A204.1 (cell line): Measurements from ENCODE around the gene CDK13.
"Not testable (repeated sequence)": the region's sequence is repeated elsewhere in the genome, so short reads cannot be mapped to it uniquely, and the experiment has no call there.

Experiments used
- FAIRE-seq: peaks from 2 replicates; lab custom pipeline; 2012; peaks lifted over from hg19 to GRCh38; lab: Jason Lieb, UNC

CDK13 gene

DNA sequence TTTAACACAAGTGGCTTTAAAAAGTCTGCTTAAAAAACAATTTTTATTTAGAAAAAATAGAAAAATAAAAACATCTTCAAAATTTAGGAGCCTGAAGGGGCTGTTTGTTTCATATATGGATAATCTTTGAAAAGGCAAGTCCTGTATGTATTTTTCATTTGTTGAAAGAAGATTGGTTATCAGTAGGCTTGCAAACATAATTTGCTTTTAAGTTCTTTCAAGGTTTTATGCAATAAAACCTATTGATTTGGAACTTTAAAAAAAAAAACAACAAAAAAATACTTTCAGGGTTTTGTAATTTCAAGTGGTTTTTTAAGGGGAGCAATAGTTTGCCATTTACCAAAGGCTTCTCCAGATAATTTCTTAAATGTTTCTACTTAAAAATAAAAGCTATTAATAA, 148.8 kb downstream of the CDK13 start:
- peak; percentile 40 for FAIRE-seq

DNA sequence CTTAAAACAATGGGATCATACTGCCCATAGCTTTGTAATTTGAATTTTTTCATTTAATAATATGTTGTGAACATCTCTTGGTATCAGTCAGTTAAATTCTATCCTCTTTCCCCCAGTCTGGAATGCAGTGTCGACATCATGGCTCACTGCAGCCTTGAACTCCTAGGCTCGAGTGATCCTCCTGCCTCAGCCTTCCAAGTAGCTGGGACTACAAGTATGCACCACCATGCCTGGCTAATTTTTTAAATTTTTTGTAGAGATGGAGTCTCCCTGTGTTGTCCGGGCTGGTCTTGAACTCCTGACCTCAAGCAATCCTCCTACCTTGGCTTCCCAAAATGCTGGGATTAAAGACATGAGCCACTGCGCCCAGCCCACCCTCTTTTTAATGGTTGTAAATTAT, 149.8 kb downstream of the CDK13 start:
- no peak for FAIRE-seq

DNA sequence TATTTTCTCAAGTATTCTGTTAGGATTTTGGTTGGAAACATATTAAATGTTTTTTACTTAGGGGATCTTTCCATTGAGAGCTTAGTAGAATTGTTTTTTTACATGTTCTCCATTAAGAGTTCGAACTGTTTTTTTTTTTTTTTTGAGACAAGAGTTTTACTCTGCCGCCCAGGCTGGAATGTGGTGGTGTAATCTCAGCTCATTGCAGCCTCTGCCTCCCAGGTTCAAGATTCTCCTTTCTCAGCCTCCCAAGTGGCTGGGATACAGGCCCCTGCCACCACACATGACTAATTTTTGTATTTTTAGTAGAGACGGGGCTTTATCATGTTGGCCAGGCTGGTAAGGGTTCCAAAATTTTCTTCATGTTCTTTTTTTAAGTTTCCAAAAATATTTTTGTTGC, 151.1 kb downstream of the CDK13 start:
- FAIRE-seq: no peak

DNA sequence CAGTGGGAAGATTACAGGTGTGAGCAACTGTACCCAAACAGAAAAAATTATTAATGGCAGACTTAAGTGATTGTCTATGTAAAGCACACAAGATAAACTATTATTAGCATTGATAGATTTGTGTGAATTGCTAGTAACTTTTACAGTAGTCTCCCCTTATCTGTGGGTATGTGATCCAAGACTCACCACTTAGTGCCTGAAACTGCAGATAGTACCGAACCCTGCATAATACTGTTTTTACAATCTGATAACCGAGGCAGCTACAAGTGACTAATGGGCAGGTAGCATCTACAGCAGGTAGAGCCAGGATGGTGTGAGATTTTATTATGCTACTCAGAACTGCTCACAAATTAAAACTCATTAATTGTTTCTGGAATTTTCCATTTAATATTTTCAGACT, 152.8 kb downstream of the CDK13 start:
- FAIRE-seq: no peak

DNA sequence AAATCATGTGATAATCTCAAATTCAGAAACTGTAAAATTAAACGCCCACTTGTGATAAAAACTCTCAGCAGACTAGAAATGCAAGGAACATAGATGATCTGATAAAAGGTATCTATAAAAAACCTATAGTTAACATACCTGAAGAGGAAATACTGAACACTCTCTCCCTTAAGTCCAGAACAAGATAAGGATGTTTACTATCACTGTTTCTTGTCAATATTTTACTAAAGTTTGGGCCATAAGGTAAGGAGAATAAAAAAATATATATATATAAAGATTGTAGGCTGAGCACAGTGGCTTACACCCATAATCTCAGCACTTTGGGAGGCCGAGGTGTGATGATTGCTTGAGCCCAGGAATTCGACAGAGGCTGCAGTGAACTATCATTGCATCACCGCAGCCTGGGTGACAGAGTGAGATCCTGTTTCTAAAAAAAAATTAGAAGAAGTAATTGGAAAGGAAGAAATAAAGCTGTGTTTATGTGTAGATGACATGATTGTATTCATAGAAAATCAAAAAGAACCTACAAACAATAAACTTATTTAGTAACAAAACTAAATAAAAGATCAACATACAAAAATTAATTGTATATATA, 155.9 kb downstream of the CDK13 start:
- no peak for FAIRE-seq

DNA sequence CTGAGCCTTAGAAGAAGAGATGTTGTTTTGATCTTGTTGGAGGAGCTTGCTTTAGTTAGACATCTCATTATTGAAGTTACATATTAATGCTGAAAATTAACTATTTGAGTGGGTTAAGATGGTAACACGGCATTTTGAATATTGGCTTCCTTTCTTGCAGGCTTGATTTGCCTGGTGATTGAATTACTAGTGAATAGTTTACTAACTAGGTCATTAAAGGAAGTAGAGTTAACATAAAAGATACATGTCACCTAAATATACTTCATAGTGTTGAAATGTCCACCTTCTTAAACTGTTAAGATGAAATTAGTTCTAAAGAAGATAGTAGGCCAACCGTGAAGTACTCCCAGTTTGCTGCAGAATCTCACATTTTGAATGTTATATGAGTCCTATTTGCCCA, 165.9 kb downstream of the CDK13 start:
- FAIRE-seq: no peak

DNA sequence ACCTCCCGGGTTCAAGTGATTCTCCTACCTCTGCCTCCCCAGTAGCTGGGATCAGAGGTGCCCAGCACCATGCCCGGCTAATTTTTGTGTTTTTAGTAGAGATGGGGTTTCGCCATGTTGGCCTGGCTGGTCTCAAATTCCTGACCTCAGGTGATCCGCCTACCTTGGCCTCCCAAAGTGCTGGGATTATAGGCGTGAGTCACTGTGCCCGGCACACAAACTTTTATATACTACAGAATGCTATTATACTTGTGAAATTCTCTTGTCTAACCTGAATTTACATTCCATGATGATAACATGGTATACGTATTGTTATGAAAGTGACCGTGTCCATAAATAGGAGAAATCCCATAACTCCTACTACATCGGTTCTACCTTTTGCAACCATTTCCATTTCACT, 167.1 kb downstream of the CDK13 start:
- FAIRE-seq: not testable (repeated sequence)

DNA sequence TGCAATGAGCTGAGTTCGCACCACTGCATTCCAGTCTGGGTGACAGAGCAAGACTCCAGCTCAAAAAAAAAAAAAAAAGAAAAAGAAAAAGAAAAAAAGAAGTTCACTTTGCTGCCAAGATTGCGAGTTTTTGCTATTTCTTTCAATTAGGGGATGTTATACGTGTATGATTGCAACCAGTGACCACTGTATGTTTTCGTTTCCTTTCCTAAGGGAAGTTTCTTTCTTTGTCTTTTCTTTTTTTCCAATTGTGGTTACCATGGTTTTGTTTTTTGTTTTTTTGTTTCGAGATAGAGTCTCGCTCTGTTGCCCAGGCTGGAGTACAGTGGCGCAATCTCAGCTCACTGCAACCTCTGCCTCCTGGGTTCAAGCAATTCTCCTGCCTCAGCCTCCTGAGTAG, 168.1 kb downstream of the CDK13 start:
- FAIRE-seq: not testable (repeated sequence)

DNA sequence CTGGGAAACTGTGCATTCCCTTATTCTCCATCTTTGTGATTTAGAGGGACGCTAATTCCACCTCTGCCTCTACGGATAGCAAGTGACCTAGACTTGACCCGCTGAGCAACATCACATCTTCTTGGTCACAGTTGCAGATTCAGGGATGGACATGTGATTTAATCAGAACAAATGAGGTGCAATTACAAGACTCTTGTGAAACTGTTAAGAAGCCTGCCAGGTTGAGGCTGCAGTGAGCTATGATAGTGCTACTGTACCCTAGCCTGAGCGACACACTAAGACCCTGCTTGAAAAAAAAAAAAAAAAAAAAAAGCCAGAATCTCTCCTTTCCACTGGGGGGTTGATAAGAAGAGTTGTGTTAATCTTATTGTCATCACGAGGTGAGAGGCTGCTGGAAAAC, 170.0 kb downstream of the CDK13 start:
- no peak for FAIRE-seq

DNA sequence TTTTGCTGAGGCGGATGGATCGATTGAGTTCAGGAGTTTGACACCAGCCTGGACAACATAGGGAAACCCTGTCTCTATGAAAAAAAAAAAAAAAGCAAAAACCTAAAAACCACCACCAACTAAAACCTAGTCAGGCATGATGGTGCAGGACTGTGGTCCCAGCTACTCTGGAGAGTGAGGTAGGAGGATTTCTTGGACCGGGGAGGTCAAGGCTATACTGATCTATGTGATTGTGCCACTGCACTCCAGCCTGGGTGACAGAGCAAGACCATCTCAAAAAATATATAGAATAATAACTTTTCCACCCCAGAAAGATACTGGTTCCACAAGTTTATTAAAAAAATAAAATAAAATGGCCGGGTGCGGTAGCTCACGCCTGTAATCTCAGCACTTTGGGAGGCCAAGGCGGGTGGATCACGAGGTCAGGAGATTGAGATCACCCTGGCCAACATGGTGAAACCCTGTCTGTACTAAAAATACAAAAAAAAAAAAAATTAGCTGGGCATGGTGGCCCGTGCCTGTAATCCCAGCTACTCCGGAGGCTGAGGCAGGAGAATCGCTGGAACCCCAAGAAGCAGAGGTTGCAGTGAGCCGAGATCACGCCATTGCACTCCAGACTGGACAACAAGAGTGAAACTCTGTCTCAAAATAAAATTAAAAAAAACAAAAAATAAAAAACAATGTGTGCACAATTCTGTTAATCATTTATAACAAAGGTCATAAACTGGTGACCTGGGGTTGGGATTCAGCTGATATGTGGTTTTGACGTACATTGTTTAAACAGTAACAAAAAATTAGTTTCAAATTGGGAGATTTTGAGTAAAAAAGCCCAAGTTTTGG, 172.3 kb downstream of the CDK13 start:
- not testable (repeated sequence) for FAIRE-seq

DNA sequence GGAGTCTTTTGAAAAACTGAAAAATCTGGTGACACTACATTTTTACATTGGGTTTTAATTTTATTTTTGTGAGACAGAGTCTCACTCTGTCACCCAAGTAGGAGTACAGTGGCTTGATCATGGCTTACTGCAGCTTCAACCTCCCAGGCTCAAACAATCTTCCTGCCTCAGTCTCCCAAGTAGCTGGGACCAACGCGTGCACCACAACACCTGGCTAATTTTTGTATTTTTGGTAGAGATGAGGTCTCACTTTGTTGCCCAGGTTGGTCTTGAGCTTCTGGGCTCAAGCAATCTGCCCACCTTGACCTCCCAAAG, 172.8 kb downstream of the CDK13 start:
- FAIRE-seq: no peak

DNA sequence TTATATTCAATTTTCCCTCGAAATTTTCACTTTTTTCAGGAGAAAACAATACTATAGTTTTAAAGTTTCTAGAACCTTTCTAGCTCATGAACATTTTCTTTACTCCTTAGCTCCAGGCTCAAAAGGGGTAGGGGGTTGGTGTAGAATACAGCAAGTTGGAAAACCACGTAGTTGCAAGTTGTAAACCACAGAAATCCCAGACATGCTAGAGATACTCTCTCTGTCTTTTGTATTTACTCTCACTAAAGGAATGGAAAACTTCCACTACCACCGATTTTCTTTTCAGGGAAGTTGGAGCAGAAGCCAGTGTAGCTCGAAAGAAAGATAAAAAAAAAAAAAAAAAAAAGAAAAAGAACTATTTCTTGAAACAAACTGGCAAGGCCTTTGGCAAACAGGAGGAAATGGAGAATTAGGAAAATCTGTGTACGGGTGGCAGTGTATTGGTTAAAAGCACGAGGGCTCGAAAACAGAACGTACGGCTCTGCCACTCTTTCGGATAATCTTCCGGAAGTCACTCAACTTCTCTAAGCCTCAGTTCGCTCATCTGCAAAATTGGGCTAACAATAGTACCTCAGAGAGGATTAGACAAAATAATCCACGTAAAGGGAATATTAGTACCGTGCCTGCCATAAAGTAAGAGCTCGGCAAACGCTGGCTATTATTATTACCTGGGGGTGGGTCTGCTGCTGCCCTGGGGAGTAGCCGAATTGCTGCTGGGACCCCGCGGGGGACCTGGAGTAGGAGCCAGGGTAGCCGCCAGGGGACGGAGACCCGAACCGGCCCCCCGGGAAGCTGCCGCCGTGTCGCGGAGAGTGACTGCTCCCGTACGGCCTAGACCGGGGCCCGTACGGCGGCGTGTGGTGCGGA, 183.7 kb downstream of the CDK13 start:
- no peak for FAIRE-seq

DNA sequence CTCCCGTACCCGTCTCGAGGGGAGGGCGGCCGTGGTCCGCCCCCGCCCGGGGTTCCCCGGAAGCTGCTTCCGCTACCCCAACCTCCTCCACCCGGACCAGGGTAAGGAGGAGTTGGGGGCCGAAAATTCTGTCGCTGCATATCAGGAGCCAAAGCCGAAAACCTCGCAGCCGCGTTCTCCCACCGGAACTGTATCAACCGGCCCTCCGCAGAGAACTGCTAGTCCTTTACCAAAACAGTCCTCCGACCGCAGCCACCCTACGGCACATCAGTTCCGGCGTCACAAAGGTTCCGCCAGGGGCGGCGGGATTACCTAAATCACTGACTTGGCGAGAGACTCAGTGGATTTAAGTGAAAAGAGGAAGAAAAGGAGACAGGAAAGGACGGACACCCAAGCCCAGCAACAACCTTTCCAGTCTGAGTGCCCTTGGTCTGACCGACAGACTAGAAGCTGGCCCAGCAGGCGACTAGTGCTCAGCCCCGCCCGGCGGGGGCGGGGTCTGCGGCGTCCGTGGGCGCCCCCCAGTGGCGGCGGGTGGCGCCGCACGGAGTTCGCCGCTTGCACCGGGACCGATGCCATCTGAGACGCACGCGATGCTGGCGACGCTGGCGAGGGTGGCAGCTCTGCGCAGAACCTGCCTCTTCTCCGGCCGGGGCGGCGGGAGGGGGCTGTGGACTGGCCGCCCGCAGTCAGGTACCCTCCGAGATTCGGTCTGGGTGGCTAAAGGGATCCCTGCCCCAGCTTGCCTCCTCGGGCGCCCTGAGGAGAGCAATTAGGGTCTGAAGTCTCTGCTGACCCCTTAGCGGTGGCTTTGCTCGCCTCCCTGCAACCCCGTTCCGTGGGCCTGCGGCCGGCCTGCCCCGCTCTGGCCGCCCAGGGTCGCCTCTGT, 184.6 kb downstream of the CDK13 start, which contains the start of the genes MPLKIP and SUGCT:
TSS of gene MPLKIP (minus strand) at position 195 of the 889 bp plus-strand sequence. CDS start at position 140, 55 bp downstream.
TSS of gene SUGCT (plus strand) at position 578 of the 889 bp plus-strand sequence.
- FAIRE-seq: no peak

DNA sequence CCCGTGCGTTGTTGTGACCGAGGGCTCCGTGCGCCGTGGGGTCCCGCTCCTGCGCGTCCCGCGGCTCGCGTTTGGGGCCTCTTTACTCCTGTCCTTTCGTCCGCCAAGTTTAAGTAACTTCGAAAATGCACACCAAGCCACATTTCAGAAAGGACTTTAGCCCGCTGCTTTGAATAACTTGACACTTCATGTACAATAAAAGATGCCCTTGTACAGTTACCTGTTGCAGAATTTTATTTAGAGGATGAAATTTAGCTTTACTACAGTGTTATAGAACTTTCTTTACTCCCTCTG, 185.2 kb downstream of the CDK13 start:
- FAIRE-seq: no peak

DNA sequence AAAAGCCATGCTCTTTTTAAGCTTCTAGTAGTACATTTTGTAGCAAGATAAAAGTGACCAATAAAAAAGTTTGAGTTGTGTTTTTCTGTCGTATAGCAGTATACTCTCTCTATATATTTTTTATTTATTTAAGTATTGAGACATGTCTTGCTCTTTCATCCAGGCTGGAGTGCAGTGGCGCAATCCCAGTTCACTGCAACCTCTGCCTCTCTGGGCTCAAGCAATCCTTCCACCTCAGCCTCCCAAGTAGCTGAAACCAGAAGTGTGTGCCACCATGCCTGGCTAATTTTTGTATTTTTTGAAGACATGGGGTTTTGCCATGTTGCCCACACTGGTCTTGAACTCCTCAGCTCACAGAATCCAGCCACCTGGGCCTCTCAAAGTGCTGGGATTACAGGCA, 187.5 kb downstream of the CDK13 start:
- FAIRE-seq: no peak

DNA sequence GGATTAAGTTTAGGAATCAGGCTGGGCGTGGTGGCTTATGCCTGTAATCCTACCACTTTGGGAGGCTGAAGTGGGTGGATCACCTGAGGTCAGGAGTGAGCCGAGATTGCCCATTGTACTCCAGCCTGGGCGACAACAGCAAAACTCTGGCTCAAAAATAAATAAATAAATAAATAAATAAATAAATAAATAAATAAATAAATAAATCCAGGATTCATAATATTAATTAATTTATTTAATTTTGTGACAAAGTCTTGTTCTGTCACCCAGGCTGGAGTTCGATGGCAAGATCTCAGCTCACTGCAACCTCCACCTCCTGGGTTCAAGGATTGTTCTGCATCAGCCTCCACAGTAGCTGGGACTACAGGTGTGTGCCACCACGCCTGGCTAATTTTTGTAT, 188.9 kb downstream of the CDK13 start:
- no peak for FAIRE-seq

DNA sequence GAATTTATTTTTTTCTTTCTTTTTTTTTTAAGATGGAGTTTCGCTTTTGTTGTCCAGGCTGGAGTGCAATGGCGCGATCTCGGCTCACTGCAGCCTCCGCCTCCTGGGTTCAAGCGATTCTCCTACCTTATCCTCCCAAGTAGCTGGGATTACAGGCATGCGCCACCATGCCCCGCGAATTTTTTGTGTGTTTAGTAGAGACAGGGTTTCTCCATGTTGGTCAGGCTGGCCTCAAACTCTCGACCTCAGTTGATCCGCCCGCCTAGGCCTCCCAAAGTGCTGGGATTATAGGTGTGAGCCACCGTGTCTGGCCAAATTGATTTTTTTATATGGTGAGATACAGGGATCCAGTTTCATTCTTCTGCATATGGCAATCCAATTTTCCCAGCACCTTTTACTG, 189.8 kb downstream of the CDK13 start:
- not testable (repeated sequence) for FAIRE-seq

DNA sequence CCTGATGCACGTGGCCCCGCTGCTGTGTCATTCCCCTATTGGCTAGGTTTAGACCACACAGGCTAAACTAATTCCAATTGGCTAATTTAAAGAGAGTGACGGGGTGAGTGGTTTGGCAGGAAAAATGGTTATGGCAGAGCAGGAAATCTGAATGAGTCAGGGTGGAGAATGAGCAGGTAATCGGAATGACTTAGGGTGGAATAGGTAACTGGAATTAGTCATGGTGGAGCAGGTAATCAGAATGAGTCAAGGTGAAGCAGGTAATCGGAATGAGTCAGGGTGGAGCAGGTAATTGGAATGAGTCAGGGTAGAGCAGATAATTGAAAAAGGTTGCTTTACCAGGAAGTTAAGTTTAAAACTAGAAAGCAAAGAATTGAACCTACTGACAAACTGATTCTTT, 191.9 kb downstream of the CDK13 start:
- not testable (repeated sequence) for FAIRE-seq

DNA sequence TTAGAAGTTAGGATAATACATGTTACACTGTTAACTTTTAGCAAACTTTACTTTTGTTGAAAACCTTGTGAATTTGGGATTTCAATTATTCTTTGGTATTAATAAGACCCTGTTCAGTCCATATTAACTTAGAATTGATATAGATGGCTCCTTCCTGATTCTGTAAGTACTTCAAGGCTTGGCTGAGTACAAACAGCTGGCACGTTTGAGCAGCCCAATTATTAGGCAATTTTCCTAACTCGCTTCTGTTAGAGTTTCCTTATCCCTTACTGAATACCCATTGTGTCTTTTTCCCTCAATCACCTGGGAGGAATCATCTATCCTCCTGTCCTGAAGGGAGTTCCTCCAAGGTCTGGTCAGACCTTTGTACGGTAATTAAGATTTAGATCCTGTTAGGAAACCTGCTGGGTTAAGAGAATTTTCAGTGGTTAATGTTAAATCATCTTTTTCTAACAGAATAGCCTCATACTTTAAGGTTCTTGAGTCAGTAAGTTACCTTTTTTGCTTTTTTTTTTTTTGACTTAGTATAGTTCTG, 195.6 kb downstream of the CDK13 start:
- FAIRE-seq: not testable (repeated sequence)

DNA sequence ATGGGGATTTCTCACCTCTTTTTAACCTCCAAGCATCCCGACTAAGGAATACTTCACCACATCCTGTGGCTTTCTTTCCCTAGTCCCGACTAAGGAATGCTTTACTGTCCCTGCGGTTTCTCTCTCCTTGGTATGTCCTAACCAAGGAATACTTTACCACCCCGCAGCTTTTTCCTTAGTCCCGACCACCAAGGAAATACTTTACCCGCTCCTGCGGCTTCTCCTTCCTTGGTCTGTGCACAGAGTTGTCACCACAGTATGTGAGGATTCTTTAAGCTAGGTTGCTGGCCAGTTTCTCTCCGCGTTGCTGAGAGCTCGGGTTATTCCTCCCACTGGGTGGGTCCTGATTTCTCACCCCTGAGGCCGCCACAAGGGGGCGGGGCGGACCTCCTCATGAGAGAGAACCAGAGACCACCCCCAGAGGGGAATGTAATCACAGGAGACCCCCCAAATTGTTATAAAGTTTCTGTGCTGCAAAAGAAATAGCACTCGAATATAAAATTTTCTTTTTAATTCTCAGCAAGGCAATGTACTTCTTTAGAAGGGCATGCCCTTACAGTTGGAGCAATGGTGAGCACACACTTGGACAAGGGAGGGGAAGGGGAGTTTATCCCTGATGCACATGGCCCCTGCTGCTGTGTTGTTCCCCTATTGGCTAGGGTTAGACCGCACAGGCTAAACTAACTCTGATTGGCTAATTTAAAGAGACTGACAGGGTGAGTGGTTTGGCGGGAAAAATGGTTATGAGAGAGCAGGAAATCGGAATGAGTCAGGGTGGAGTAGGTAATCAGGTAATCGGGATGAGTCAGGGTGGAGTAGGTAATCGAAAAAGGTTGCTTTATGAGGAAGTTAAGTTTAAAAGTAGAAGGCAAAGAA, 197.6 kb downstream of the CDK13 start:
- FAIRE-seq: no peak

DNA sequence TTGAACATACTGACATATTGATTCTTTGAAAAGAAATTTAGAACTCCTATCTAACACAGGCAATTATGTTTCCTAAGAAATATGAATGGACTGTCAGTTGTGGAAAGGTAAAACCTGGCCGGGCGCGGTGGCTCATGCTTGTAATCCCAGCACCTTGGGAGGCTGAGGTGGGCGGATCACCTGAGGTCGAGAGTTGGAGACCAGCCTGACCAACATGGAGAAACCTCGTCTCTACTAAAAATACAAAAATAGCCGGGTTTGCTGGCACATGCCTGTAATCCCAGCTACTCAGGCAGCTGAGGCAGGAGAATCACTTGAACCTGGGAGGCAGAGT, 198.2 kb downstream of the CDK13 start:
- not testable (repeated sequence) for FAIRE-seq
